Measurements from ENCODE around the gene PKDCC.
"Not testable (repeated sequence)": the region's sequence is repeated elsewhere in the genome, so short reads cannot be mapped to it uniquely, and the experiment has no call there.

PKDCC gene

DNA sequence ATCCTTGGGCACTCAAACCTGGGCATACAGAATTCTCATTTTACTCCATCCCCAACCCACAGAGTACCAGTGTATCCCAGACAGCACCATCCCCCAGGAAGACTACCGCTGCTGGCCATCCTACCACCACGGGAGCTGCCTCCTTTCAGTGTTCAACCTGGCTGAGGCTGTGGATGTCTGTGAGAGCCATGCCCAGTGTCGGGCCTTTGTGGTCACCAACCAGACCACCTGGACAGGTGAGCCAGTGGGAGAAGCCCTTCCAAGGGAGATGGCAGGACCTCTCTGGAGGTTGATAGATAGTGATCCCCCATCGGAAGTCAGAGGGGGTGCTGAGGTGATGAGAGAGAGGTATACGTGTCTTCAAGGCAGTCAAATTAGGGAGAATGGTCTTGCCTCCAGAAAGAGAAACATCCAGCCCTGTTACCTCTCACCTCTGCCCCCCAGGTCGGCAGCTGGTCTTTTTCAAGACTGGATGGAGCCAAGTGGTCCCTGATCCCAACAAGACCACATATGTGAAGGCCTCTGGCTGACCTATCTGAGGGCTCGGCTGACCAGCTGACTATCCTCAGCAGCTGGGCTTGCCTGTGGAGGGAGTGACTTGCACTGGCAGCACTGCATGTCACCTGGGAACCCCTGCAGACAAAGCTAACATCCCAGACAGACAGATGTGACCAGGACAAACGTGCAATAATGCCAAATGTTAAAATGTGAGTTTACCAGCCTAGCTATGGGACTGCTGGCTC lies 9.5 kb downstream of the PKDCC start:
- no peak for DNase-seq (ENCODE audit: low spot score in 2 of 2)
- in situ Hi-C loops (cut with MboI; ENCODE audit: low sequenced_read_pairs) = no loop called here
- no peaks in the 10 kb centered on the region; the same call in 1 of the 2 replicates for H3K4me1 ChIP-seq
- H3K4me3 ChIP-seq = no peak overlapping the region
- H3K9me3 ChIP-seq = no peaks in the 10 kb centered on the region
- H3K27me3 ChIP-seq (ENCODE audit: low read depth) = no peaks in the 10 kb centered on the region
- peaks cover 10% of the 10 kb centered on the region; the same call in 1 of the 2 replicates for H3K36me3 ChIP-seq (replicated peaks)

DNA sequence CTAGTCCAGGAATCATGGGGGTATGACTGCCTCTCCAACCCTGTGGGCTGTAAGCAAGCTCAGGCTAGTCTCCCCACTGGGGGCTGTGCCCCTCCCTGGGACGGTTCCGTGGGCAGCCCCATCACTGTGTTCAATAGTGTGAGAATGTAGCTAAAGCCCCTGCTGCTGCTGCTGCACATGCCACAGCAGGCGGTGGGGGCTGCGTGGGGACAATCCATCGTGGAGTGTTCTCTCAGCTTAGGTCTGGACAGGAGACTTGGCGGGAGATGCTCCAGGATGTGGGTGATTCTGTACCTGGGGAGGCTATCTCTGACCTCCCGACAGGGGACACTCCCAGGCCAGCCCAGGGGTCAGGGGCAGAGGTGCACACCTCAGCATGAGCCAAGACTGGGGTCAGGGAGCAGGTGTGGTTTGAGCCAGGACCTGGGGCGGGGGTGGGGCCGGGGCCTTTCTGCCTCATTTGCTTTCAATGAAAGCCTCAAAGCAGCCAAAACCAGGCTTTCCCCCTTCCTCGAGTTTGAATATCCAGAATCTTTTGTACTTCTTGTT lies 10.2 kb downstream of the PKDCC start:
- H3K4me3 ChIP-seq = no peak overlapping the region
- no peaks in the 10 kb centered on the region; the same call in 1 of the 2 replicates for H3K4me1 ChIP-seq
- H3K9me3 ChIP-seq = no peaks in the 10 kb centered on the region
- DNase-seq (ENCODE audit: low spot score in 2 of 2) = no peak
- peaks cover 10% of the 10 kb centered on the region; the same call in 1 of the 2 replicates for H3K36me3 ChIP-seq (replicated peaks)
- no peaks in the 10 kb centered on the region for H3K27me3 ChIP-seq (ENCODE audit: low read depth)
- in situ Hi-C loops (cut with MboI; ENCODE audit: low sequenced_read_pairs) = no loop called here

DNA sequence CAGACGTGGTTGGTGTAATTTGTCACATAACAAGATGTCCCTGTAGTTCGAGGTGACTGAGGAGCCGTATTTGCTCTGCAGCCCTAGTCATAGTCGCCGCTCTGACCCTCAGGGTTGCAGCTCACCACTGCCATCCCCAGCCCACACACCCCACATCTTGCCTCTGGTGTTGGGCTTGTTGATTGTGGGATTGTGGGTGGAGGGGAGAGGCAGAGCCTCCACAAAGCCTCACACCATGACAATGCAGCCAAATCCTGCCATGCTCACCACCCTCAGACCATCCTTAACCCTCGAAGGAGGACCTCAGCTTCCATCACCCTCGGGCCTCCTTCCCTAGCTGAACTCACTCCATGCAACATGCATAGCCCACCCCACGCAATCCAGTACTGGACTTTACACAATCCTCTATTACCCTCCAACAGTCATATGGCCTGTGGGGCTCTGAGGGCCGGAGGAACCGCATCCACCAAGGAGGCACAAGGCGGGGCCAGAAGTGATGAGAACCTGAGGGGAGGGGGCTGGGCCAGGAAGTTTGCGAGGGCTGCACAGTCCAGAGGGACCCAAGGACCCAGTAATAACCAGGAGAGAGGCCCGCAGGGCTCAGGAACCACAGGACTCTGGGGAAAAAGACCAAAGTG lies 11.6 kb downstream of the PKDCC start:
- Histone ChIP-seq H3K36me3 (replicated peaks) (peaks cover 10% of the 10 kb centered on the region; the same call in 1 of the 2 replicates), H3K4me1 (no peaks in the 10 kb centered on the region; the same call in 1 of the 2 replicates), H3K9me3 (no peaks in the 10 kb centered on the region), H3K4me3 (no peak overlapping the region), H3K27me3 (ENCODE audit: low read depth) (peaks cover 5% of the 10 kb centered on the region; the same call in 1 of the 2 replicates)
- no peak for DNase-seq (ENCODE audit: low spot score in 2 of 2)
- in situ Hi-C loops (cut with MboI; ENCODE audit: low sequenced_read_pairs) = no loop called here

DNA sequence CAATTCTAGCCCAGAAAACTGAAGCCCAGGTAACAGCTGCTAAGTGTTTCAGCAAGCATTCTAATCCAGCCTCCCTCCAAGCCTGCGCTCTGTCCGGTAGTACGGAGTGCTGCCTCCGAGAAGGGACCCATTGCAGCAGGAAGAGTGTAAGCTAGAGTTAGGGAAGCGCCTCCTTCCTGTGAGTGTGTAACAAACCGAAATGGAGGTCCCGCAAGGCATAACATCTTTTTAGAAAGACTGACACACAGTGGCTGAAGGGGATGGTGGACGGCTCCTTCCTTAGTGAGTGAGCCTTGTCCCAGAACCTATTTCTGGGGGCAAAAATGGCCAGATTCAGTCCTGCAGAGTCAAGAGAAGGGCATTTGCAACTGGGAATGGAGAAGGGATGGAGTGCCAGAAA lies 12.2 kb downstream of the PKDCC start:
- no peak for DNase-seq (ENCODE audit: low spot score in 2 of 2)
- in situ Hi-C loops (cut with MboI; ENCODE audit: low sequenced_read_pairs) = no loop called here
- no peaks in the 10 kb centered on the region; the same call in 1 of the 2 replicates for H3K4me1 ChIP-seq
- no peaks in the 10 kb centered on the region for H3K9me3 ChIP-seq
- H3K4me3 ChIP-seq = no peak overlapping the region
- peaks cover 10% of the 10 kb centered on the region; the same call in 1 of the 2 replicates for H3K36me3 ChIP-seq (replicated peaks)
- peaks cover 7% of the 10 kb centered on the region; the same call in 1 of the 2 replicates for H3K27me3 ChIP-seq (ENCODE audit: low read depth)

DNA sequence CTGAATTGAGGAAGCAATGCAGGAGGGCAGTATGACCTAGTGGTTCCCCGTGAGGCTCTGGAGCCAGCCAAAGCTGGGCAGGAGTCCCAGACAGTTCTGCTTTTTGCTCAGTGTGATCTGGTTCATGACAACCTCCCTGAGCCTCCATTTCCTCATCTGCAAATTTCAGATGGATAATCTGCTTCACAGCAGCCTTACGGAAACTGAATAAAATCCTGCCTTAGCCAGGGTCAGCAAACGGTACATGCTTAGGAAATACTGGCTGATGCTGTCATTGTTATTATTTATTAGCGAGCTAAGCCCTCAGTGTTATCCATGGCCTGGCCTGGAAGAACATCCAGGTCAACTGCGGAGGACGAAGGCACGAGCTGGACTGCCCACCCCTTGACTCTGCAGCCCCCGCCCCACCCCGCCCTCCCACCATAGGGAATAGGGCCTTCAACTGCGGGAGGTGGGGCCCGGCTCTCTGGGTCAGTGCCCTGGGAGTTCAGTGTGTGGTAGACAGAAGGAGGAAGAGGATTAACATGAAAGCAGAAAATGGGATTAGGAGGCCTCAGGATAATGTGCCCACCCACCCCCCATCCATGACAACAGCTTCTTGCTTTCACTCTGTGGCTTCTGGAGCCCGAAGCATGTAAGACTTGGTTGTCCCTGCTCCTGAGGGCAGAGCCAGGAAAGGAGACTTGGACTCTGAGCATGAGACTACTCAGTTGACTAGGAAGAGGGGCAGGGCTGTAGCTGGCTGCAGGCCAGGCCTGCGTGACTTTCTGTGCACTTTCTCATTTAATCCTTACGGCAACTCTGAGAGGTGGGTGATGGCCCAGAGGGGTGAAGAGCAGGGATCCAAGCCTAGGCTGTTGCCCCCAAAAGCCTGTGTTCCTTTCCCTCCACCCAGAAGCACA lies 13.1 kb downstream of the PKDCC start:
- Histone ChIP-seq H3K36me3 (replicated peaks) (peaks cover 10% of the 10 kb centered on the region; the same call in 1 of the 2 replicates), H3K27me3 (ENCODE audit: low read depth) (peaks cover 8% of the 10 kb centered on the region; the same call in 1 of the 2 replicates), H3K4me1 (no peaks in the 10 kb centered on the region; the same call in 1 of the 2 replicates), H3K4me3 (no peak overlapping the region), H3K9me3 (no peaks in the 10 kb centered on the region)
- DNase-seq (ENCODE audit: low spot score in 2 of 2) = peak; percentile 43 to 52
- in situ Hi-C loops (cut with MboI; ENCODE audit: low sequenced_read_pairs) = no loop called here

DNA sequence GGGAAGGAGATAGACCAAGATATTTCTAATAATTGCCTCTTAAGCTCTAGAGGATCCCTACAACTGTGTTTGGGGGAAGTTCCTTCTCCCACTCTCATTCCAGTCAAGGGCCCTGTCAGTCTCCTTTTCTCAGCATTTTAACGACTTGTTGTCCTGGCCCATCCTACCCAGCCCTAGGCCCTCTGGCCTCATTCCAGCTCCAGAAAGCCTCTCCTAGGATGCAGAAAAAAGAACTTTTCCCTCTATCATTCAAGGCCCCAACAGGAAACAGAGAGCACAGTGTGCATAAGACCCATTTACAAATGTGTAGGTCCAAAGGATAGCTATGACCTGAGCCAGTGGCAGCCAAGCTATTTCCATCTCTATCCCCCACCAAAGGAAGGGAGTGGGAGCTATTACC lies 14.0 kb downstream of the PKDCC start:
- in situ Hi-C loops (cut with MboI; ENCODE audit: low sequenced_read_pairs) = no loop called here
- peaks cover 10% of the 10 kb centered on the region; the same call in 1 of the 2 replicates for H3K36me3 ChIP-seq (replicated peaks)
- H3K27me3 ChIP-seq (ENCODE audit: low read depth) = peaks cover 8% of the 10 kb centered on the region; the same call in 1 of the 2 replicates
- DNase-seq (ENCODE audit: low spot score in 2 of 2) = no peak
- no peaks in the 10 kb centered on the region for H3K9me3 ChIP-seq
- H3K4me3 ChIP-seq = no peak overlapping the region
- H3K4me1 ChIP-seq = no peaks in the 10 kb centered on the region; the same call in 1 of the 2 replicates

DNA sequence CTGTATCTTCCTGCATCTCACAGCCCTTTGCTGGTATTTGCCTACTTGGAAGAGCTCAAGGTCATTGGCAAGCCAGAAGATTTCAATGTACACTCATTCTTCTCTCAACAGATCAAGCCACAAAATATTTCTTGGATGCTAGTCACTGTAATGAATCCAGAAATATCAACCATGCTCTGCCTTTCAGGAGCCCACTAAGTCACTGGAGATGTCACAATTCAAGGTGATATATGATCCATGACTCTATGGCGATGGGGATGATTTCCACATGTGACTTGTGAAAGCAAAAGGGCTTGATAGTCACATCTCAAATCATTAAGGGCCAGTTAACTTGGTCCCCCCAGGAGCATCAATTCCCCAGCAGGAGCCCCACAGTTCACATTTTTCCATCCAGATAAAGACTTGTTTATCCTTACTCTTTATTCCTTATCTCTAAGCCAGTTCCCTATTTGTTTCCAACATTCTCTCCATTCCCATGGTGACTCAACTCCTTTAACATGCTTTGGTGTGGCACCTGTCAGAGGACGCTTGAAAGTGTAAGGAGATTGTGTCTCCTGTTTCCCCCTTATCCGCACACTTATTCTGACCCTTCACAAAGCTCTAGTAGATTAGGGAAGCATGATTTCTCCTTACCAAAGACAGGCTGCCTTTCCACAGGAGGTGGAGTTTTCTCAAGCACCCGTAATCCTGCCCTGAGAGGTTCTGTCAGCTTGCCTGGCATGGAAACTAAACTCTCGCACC lies 15.8 kb downstream of the PKDCC start:
- no peak for DNase-seq (ENCODE audit: low spot score in 2 of 2)
- Histone ChIP-seq H3K36me3 (replicated peaks) (no peaks in the 10 kb centered on the region; the same call in 1 of the 2 replicates), H3K4me1 (no peaks in the 10 kb centered on the region; the same call in 1 of the 2 replicates), H3K9me3 (no peaks in the 10 kb centered on the region), H3K4me3 (no peak overlapping the region), H3K27me3 (ENCODE audit: low read depth) (peaks cover 9% of the 10 kb centered on the region; the same call in 1 of the 2 replicates)
- in situ Hi-C loops (cut with MboI; ENCODE audit: low sequenced_read_pairs) = no loop called here

DNA sequence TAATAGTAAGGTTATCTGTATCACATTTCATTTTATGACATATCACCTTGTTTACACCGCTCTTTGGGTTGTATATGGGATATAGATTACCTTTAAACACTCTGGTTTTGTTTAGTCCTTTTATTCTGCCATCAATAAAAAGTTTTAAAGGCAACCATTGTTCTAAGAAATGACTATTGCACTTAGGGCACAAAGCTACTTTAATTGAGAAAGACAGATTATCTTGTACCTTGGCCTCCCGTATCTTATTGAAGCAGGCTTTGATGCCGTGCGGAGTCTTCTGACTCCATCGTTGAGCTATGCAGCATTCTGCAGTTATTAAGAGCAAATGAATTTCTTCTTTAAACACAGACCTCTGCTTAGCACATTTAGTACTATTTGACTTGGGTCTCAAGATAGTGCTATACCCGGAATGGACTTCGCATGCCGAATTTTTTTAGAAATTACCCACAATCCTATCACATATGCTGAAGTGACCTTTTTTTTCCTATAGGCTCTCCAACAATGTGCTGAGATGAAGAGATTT lies 16.7 kb downstream of the PKDCC start:
- H3K9me3 ChIP-seq = no peaks in the 10 kb centered on the region
- H3K27me3 ChIP-seq (ENCODE audit: low read depth) = peaks cover 17% of the 10 kb centered on the region; the same call in 1 of the 2 replicates
- H3K4me3 ChIP-seq = no peak overlapping the region
- in situ Hi-C loops (cut with MboI; ENCODE audit: low sequenced_read_pairs) = no loop called here
- DNase-seq (ENCODE audit: low spot score in 2 of 2) = no peak
- H3K4me1 ChIP-seq = no peaks in the 10 kb centered on the region; the same call in 1 of the 2 replicates
- H3K36me3 ChIP-seq (replicated peaks) = no peaks in the 10 kb centered on the region

DNA sequence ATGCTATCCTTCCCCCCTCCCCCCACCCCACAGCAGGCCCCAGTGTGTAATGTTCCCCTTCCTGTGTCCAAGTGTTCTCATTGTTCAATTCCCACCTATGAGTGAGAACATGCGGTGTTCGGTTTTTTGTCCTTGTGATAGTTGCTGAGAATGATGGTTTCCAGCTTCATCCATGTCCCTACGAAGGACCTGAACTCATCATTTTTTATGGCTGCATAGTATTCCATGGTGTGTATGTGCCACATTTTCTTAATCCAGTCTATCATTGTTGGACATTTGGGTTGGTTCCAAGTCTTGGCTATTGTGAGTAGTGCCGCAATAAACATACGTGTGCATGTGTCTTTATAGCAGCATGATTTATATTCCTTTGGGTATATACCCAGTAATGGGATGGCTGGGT lies 17.9 kb downstream of the PKDCC start:
- H3K27me3 ChIP-seq (ENCODE audit: low read depth) = peaks cover 17% of the 10 kb centered on the region; the same call in 1 of the 2 replicates
- in situ Hi-C loops (cut with MboI; ENCODE audit: low sequenced_read_pairs); DNase-seq (ENCODE audit: low spot score in 2 of 2): not testable (repeated sequence)

DNA sequence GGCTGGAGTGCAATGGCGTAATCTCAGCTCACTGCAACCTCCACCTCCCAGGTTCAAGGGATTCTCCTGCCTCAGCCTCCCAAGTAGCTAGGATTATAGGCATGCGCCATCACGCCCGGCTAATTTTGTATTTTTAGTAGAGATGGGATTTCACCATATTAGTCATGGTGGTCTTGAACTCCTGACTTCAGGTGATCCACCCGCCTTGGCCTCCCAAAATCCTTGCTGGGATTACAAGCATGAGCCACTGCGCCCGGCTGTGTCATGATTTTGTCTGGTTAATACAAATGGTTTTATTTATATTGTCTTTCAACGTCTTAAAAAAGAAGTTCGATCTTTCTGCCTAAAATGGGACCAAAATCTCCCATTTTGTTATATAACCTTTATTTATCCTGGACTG lies 19.2 kb downstream of the PKDCC start:
- peaks cover 17% of the 10 kb centered on the region; the same call in 1 of the 2 replicates for H3K27me3 ChIP-seq (ENCODE audit: low read depth)
- H3K4me1 ChIP-seq; H3K9me3 ChIP-seq; H3K4me3 ChIP-seq; in situ Hi-C loops (cut with MboI; ENCODE audit: low sequenced_read_pairs); DNase-seq (ENCODE audit: low spot score in 2 of 2); H3K36me3 ChIP-seq (replicated peaks): not testable (repeated sequence)

More for the DNA sequence above, 17.9 kb downstream of the PKDCC start:
- not testable (repeated sequence) for H3K4me3 ChIP-seq; H3K9me3 ChIP-seq; H3K36me3 ChIP-seq (replicated peaks); H3K4me1 ChIP-seq

DNA sequence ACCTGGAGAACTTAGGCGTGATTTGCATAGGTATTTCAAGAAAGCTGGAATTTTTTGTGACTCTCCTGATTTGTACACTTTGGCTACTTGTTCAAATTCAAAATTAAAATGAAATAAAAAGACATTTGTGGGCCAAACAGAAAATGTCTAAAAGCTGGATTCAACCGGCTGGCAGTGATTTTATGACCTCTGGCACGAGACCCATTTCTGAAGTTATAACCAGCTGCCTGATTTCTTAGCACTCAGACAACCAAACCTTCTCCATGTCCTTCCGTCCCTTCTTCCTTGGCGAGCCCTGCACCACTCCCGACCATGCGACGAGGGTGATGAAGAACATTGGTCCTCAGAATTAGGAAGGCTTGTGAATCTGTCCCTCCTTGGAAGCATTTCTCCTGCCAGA lies 19.7 kb downstream of the PKDCC start:
- Histone ChIP-seq H3K4me1 (no peaks in the 10 kb centered on the region), H3K27me3 (ENCODE audit: low read depth) (peaks cover 17% of the 10 kb centered on the region; the same call in 1 of the 2 replicates), H3K9me3 (no peaks in the 10 kb centered on the region), H3K36me3 (replicated peaks) (no peaks in the 10 kb centered on the region), H3K4me3 (no peak overlapping the region)
- DNase-seq (ENCODE audit: low spot score in 2 of 2) = no peak
- in situ Hi-C loops (cut with MboI; ENCODE audit: low sequenced_read_pairs) = no loop called here

DNA sequence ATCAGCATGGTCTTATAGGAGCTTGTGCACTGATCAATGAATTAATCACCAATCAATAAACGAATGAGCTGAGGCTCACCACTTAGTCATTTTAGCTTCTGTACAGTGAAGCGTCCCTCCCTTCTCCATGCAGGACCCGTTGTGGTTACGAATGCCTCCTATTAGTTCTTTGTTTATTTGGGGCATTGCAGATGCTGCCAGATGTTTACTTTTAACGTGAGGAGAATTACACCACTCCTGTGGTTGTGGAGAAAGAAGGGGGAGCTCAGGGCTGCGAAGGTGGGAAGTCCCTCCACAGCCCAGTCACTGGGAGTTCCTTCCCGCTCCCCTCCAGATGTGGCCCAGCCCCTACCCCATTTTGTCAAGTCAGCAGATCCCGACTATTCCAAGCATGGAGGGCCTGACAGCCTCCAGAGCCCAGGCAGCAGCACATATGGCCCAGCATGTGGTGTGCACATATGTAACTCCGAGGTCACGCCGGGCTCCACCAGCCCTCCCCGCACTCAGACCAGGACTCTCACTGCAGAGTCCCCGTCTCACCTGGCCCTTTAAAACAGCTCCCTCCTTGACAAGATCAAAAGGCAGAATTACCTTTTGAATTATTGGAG lies 20.9 kb downstream of the PKDCC start:
- no peak for DNase-seq (ENCODE audit: low spot score in 2 of 2)
- Histone ChIP-seq H3K4me1 (no peaks in the 10 kb centered on the region), H3K4me3 (no peak overlapping the region), H3K36me3 (replicated peaks) (no peaks in the 10 kb centered on the region), H3K27me3 (ENCODE audit: low read depth) (peaks cover 17% of the 10 kb centered on the region; the same call in 1 of the 2 replicates), H3K9me3 (no peaks in the 10 kb centered on the region)
- in situ Hi-C loops (cut with MboI; ENCODE audit: low sequenced_read_pairs) = no loop called here
